Activated CD4-positive, alpha-beta T cell treated with anti-CD3 and anti-CD28 coated beads, Interleukin-2, amount 50 U/mL, for 16 hours (primary cell): Measurements from ENCODE around the gene VPS41.
"Not testable (repeated sequence)": the region's sequence is repeated elsewhere in the genome, so short reads cannot be mapped to it uniquely, and the experiment has no call there.

ENCODE experiments used
- DNase-seq: peaks from one replicate; pipeline ENCODE4 v3.0.0-alpha.2; 2020

The VPS41 gene

GRCh38 chr7:38908759-38909335 lies at the start of gene VPS41:
TSS of gene VPS41 (minus strand) at chr7:38909191. CDS start at chr7:38909174, 17 bp downstream.
- DNase-seq = peak; percentile 85

GRCh38 chr7:38955892-38956291 lies 46.9 kb upstream of the VPS41 start:
- no peak for DNase-seq

GRCh38 chr7:38953971-38954370 lies 45.0 kb upstream of the VPS41 start:
- no peak for DNase-seq

DNA sequence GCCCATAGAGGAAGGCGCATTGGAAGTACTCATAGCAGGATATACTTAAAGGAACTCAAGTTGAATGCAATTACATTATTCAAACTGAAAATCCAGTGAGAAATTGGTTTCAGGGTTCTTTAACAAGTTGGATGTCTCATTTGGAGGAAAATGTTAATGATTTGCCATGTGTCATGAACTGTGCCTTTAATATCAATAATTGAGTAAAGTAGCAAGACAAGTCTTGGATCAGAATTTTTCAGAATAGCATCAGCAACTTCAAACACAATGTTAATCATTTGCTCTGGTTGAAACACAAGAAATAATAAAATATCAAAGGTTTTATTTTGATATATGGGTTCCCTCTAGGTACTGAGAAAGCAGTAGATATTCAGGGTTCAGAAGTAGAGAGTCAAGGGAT lies 44.2 kb upstream of the VPS41 start:
- no peak for DNase-seq

- DNase-seq = no peak
Observed at GRCh38 chr7:38951213-38951612, 42.2 kb upstream of the VPS41 start.

DNA sequence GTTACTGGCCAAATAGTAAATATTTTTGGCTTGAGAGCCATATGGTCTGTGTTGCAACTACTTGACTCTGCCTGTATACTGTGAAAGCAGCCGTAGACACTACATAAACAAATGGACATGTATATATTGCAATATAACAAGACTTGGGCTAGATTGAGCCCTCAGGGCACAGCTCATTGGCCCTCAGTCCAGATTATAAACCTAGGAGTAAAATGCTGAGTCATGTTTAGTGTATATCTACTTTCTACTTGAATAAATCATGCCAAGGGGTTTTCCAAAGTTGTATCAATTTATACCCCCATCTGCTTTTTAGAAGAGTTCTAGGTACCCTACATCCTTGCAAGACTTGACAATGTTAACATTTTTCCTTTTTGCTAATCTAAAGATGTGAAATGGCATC lies 41.3 kb upstream of the VPS41 start:
- peak; percentile 1 for DNase-seq

- DNase-seq = not testable (repeated sequence)
Observed at GRCh38 chr7:38947541-38947940, 38.5 kb upstream of the VPS41 start.

DNA sequence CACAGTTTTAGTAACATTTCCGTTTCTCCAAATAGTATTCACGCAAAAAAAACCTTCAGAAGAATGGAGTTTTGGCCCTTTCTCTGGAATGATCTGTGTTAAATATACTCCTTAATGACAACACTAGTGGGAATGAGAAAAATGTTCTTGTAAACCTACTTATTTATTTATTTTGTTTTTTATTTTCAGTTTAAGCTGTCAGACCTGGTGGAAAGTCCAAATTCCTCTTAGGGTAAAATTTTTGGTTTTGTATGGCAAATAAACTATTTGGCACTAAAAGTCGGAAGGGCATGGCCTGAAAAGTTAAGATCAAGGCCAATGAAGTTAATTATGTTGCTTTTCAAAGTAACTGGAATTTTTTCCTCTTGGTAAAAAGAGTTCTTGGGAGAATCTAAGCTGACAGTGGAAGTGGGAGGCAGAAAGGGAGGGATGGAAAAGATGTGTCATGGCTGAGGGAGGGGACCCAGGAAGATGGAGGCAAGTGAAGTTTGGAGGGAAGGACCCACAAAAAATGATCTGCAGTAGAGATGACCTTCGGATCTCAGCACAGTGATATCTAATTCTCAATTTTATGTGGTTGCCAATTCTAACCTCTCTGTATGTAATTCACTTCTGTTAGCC lies 33.5 kb upstream of the VPS41 start:
- no peak for DNase-seq

DNA sequence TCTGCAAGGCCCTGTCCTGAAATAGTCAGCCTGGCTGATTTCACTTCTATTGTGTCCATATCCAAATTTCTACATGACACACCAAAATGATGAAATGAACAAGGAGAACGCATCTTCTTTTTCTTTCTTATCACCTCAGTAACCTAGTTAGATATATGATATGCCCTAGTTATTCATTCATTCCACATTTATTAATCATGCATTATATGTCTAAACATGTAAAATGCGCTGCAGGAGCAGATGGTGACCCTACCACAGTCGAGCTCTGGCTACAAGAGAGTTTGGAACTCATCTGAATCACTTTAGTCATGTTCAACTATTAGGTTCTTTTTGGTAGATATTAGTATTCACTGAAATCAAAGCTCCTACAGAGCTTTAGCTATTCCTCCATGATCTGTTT lies 31.8 kb upstream of the VPS41 start:
- no peak for DNase-seq

DNA sequence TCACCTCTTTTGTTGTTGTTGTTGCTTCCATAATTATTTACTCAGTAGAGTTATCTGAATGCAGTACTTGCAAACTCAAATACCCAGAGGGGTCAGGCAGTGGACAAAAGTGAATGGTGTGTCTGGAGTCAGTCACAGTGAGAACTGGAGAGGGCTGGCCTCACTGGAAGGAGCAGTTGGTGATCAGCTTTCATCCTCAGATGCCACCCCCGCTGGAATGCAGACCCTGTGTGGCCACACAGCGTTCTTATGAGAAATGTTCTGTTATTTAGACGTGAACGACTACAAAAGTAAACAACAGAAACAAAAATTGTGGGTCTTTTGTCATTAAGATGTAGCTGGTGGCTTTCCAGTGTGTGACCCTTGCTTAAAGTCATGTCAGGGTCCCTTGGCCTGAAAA lies 29.6 kb upstream of the VPS41 start:
- DNase-seq = no peak

GRCh38 chr7:38938001-38938485 lies 29.1 kb upstream of the VPS41 start:
- no peak for DNase-seq

- no peak for DNase-seq
Observed at GRCh38 chr7:38936641-38937040, 27.6 kb upstream of the VPS41 start.

DNA sequence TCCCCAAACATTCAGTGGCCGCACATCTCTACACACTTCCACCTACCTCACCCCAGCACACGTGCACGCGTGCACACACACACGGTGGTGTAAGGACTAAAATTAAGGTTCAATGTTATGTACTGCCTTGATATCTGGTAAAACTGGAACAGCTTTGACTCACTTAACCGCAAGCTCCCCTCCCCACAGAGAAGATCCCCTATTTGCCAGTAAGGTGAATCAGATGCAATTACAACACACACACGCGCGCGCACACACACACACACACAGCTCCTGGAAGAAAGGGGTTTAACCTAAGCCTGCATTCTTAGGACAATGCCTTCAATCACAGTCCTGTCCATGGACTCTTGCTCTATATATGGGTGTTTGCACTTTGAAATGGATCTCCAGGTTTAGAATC lies 25.5 kb upstream of the VPS41 start:
- DNase-seq = no peak

DNA sequence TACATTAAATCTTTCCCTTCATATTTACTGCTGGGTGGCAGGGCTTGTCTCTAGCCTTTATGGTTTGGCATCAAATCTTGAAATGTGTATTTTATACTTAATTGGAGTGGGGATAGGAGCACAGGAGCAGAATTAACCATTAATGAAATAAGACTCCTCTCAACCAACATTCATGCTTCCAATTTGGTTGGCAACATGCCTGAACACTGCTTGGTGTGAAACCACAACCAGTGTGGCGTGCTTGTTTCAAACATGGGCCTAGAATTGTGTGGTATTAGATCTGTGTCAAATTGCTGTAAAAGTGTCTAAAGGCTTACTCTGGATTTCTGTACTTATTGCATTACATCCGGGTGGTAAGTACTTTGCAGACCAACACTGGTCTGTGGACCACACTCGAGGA lies 25.1 kb upstream of the VPS41 start:
- DNase-seq = no peak

DNA sequence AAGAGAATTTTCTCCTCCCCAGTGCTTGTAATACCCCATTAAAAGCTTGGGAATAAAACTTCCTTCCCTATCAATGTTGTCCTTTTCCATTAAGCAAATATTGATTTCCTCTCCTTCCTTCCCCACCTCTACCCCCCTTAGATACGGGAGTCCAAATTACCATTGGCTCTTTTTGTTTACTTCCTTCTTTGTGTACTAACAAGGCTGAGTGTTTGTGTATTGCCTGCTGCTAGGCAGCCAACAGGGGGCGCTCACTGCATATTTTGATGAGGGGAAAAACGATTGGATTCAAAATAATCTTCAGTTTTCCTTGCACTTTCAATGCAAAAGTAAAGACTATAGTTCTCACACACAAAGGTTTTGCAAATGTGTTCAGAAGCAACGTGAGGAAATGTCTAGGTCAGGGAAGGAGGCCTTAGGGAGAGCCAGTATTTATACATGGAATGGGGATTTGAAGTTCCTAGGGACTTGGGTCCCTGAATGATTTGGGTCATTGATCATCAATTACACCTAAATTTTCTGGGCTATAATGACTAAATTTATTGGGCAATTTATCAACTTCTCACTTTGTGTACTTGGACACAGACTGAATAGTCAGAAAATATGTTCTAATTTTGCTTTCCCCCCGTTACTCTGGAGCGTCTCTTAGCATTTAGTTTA lies 23.6 kb upstream of the VPS41 start:
- DNase-seq = peak; percentile 59

DNA sequence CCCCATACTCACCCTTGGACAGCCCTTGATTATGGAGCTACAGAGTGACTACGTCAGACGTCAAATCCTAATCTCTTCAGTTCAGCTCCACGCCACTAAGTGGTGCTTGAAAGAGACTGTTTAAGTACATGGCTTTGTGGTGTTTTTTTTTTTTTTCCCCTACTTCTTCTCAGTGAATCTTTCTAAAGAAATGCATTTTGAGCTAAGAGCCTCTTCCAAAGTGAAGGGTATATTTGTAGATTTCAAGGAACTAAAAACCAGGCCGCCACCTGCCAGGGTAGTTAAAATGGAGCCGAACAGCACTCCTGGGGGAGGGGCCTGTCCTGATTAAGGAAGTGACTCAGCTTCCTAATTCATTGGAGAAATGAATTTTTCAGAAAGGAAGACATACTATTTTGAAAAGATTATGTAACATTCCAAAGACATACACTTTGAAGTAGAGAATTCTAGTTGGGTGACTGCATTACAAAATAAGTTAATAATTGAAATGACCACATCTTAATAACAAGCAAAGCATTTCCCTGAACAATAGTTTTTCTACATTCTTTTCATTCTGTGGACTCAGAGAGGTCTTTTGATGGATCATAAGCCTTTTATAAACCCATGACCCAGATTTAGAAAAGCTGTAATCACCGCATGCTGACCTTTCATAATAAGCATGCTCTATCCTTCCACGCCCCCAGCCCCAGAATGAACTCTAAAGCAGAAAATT lies 20.6 kb upstream of the VPS41 start:
- no peak for DNase-seq

DNA sequence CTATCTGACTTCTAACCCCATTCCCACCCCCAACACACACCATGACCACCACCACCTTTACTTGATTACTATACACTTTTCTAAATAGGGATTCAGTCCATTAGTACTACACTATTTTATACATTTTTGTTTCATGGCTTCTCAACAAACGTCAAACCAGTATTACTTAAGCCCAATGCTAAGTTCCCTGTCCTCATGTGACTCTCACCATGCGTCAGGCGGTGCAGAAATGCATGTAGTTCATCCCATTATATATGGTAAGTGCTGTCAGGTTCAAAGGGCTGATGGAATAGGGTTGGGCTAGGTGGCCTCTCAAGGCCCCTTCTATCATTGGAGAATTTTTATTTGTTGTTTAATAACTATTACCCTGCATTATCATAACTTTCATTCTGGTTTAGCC lies 19.5 kb upstream of the VPS41 start:
- DNase-seq = no peak

- DNase-seq = no peak
Observed at GRCh38 chr7:38927751-38928150, 18.8 kb upstream of the VPS41 start.

GRCh38 chr7:38920731-38921130 lies 11.7 kb upstream of the VPS41 start:
- DNase-seq = no peak

- DNase-seq = no peak
Observed at GRCh38 chr7:38916396-38916795, 7.4 kb upstream of the VPS41 start.

GRCh38 chr7:38909870-38910269 lies 879 bp upstream of the VPS41 start:
- DNase-seq = no peak

GRCh38 chr7:38907766-38908165 lies 1.2 kb downstream of the VPS41 start:
- no peak for DNase-seq

DNA sequence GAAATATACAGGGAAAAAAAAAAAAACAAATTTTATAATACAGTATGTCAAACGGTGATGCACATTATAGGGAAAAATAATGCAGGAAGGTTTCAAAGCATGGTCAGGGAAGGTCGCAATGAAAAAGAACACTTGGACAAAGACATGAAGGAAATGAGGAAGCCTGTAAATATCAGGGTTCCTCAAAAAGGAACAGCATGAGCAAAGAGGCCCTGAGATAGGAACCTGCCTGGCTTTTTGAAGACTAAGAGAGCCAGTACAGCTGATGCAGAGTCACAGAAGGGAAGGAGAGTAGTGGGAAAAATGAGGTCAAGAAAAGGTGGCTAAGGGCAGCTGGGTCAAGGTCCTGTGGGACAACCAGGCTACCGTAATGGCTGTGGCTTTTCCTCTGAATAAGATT lies 1.9 kb downstream of the VPS41 start:
- no peak for DNase-seq
